Esophagus muscularis mucosa (tissue), 4 donors: ENCODE data around the gene PEX11G. TPM values are rescaled to one million over a fixed set of nuclear protein-coding genes. Genes with fewer than 3 reads are reported as not detected.

Source experiments
- DNase-seq: peaks from one replicate; pipeline ENCODE4 v3.0.0-alpha.2; 2017; ENCODE audit errors: extremely low spot score
- H3K27ac ChIP-seq, 4 donors: fragments of 200-600 bp; sonication (generic); replicated peaks in 1 of 4; 1 replicate in 3 of 4; 2 replicates in 1 of 4; pipeline ENCODE4 v1.5.1; 2016 to 2019; ENCODE audit warnings: mild to moderate bottlenecking in 1 of 4
- H3K27me3 ChIP-seq, 4 donors: fragments of 200-600 bp; sonication (generic); one replicate each; pipeline versions ENCODE4 v1.5.1 to v1.6.0; 2016 to 2019
- H3K36me3 ChIP-seq, 4 donors: fragments of 200-600 bp; sonication (generic); one replicate each; pipeline ENCODE4 v1.5.1; 2016 to 2019
- H3K4me1 ChIP-seq, 4 donors: fragments of 200-600 bp; sonication (generic); one replicate each; pipeline ENCODE4 v1.5.1; 2016 to 2019
- H3K4me3 ChIP-seq, 4 donors: fragments of 200-600 bp; sonication (generic); 1 replicate in 2 of 4; 2 replicates in 2 of 4; pipeline ENCODE4 v1.5.1; 2016 to 2019; ENCODE audit warnings: mild to moderate bottlenecking in 4 of 4, moderate library complexity in 1 of 4
- H3K9me3 ChIP-seq, 4 donors: fragments of 200-600 bp; sonication (generic); 1 replicate in 3 of 4; 2 replicates in 1 of 4; pipeline ENCODE4 v1.5.1; 2016 to 2019
- EP300 ChIP-seq: sonication (generic); formaldehyde crosslinking; IDR thresholded peaks from one replicate; pipeline ENCODE4 v1.6.1; 2017; ENCODE audit warnings: antibody characterized with exemption
- POLR2A ChIP-seq: fragments of 450-650 bp; IDR thresholded peaks from one replicate; pipeline ENCODE4 v1.6.1; 2017; ENCODE audit warnings: antibody characterized with exemption, moderate library complexity, mild to moderate bottlenecking, low read depth
- POLR2AphosphoS5 ChIP-seq, 2 donors: sonication (generic); formaldehyde crosslinking; IDR thresholded peaks; one replicate each; pipeline ENCODE4 v1.6.1; 2017; ENCODE audit warnings: antibody characterized with exemption in 2 of 2
- WGBS: methylation state at CpG from one replicate; pipeline ENCODE4 v1.1.5; 2018; 5-methylcytosine and 5-hydroxymethylcytosine counted together
- intact Hi-C: fragments of 100-400 bp; cut with DNase I; formaldehyde crosslinking; loops from one replicate; pipeline ENCODE4 v1.15.1; 2023
- total RNA-seq, 4 donors: library from RNA; depleted of rRNA; stranded (reverse); fragments of >200 nt; gene quantifications; one replicate each; pipeline versions ENCODE4 v1.1.0 to v1.2.1, GENCODE V29; 2016
- TF ChIP-seq, protein P1 (sequence below), 3 experiments: fragments of 200-600 bp in 2 of 3; fragments of 450-650 bp in 1 of 3; sonication (generic) in 2 of 3; IDR thresholded peaks; one replicate each; pipeline ENCODE4 v1.5.1; 2017 to 2019; ENCODE audit warnings: antibody characterized with exemption in 3 of 3, mild to moderate bottlenecking in 2 of 3, moderate library complexity in 1 of 3

PEX11G gene
- total RNA-seq, 4 donors from 2014 or later: 1.7 to 5.3 (median 3.7) TPM

DNA sequence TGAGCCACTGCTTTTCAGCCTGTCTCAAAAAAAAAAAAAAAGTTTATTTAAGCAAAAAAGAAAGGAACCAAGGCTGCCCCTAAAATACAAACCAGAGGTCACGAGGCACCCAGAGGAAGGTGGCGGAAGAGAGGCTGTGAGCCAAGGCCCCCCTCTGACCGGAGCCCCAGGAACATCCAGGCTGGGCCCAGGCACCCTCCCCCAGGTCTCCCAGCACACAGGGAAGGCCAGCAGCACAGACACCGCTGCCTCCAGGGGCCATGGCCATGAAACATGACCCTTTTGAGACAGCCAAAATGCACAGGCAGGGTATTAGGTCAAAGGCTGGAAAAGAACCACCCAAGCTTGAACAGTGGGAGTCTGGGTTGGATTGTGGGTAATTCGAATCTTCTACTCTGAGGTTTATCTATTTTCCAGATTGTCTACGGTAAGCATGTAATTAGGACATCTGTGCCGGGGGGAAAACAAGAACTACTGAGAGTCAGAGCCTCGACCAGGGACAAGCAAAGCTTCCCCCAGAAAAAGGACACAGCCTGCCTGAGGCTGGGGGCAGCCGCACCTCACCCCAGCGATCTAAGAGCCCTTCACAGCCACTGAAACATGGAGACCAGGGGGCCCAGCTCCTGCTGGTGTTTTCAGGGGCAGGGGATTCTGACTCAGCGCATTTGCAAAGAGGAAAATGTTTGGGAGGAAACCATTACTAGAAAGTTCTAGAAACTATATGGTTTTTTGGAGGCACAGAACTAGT is 8.4 kb downstream of the PEX11G start:
- Histone ChIP-seq H3K9me3 (no peaks in the 10 kb centered on the region), H3K4me1 (peaks cover 7 to 33% (median 30%) of the 10 kb centered on the region in 4 donors), H3K36me3 (peaks cover 0 to 17% (median 0%) of the 10 kb centered on the region in 4 donors), H3K27ac (peak overlapping the region in 3 of 4 donors; percentile 26 to 28 (median 27)), H3K27me3 (no peaks in the 10 kb centered on the region), H3K4me3 (no peak overlapping the region)
- WGBS: 77% methylated on average over 11 of the region's 11 CpGs
- no peak for DNase-seq
- intact Hi-C loops: no loop called here
- no peak for TF ChIP-seq EP300
- no peak for TF ChIP-seq POLR2A
- TF ChIP-seq, protein P1, sequence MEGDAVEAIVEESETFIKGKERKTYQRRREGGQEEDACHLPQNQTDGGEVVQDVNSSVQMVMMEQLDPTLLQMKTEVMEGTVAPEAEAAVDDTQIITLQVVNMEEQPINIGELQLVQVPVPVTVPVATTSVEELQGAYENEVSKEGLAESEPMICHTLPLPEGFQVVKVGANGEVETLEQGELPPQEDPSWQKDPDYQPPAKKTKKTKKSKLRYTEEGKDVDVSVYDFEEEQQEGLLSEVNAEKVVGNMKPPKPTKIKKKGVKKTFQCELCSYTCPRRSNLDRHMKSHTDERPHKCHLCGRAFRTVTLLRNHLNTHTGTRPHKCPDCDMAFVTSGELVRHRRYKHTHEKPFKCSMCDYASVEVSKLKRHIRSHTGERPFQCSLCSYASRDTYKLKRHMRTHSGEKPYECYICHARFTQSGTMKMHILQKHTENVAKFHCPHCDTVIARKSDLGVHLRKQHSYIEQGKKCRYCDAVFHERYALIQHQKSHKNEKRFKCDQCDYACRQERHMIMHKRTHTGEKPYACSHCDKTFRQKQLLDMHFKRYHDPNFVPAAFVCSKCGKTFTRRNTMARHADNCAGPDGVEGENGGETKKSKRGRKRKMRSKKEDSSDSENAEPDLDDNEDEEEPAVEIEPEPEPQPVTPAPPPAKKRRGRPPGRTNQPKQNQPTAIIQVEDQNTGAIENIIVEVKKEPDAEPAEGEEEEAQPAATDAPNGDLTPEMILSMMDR (IDR thresholded peaks at IDR 0.05): no peak
- no peak for TF ChIP-seq POLR2AphosphoS5 (IDR thresholded peaks at IDR 0.05)

DNA sequence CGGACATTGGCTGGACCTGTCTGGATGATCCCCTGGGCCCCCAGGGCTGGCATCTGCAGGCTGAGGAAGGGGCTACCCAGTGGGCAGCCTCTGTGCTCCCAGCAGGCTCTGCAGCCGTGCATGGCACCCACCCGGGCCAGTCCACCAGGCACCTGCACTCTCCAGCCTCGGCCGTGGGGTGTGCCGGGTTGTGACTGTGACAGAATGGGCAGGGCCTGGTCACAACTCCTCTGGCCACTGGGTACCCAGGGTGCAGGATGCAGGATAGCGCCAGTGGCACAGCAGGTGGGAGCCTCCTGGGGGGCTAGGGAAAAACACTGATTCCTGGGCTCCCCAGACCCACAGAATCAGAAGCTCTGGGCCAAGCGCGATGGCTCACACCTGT is 10.0 kb downstream of the PEX11G start:
- no peak for DNase-seq
- Histone ChIP-seq H3K27ac (no peak overlapping the region), H3K36me3 (peaks cover 0 to 4% (median 0%) of the 10 kb centered on the region in 4 donors), H3K4me1 (peaks cover 7 to 33% (median 30%) of the 10 kb centered on the region in 4 donors), H3K27me3 (no peaks in the 10 kb centered on the region), H3K9me3 (no peaks in the 10 kb centered on the region), H3K4me3 (no peak overlapping the region)
- TF ChIP-seq, protein P1 (IDR thresholded peaks at IDR 0.05): no peak
- TF ChIP-seq EP300: no peak
- TF ChIP-seq POLR2AphosphoS5 (IDR thresholded peaks at IDR 0.05): no peak
- TF ChIP-seq POLR2A: no peak
- WGBS: 100% methylated on average over 1 of the region's 9 CpGs
- intact Hi-C loops: no loop called here

- Histone ChIP-seq H3K4me1 (peaks cover 6 to 32% (median 27%) of the 10 kb centered on the region in 4 donors), H3K4me3 (no peak overlapping the region), H3K27me3 (no peaks in the 10 kb centered on the region), H3K36me3 (peaks cover 0 to 4% (median 0%) of the 10 kb centered on the region in 4 donors), H3K27ac (no peak overlapping the region), H3K9me3 (no peaks in the 10 kb centered on the region)
- intact Hi-C loops: no loop called here
- 64% methylated on average over 19 of the region's 26 CpGs for WGBS
- TF ChIP-seq POLR2A: no peak
- TF ChIP-seq, protein P1 (IDR thresholded peaks at IDR 0.05): no peak
- TF ChIP-seq EP300: no peak
- TF ChIP-seq POLR2AphosphoS5 (IDR thresholded peaks at IDR 0.05): peak in 1 of 2 donors; percentile 35
- DNase-seq: no peak
Measured at GRCh38 chr19:7478173-7478842, 10.5 kb downstream of the PEX11G start.

- Histone ChIP-seq H3K27ac (no peak overlapping the region), H3K27me3 (no peaks in the 10 kb centered on the region), H3K36me3 (peaks cover 0 to 5% (median 0%) of the 10 kb centered on the region in 4 donors), H3K4me3 (no peak overlapping the region), H3K9me3 (no peaks in the 10 kb centered on the region), H3K4me1 (peaks cover 2 to 27% (median 21%) of the 10 kb centered on the region in 4 donors)
- intact Hi-C loops: no loop called here
- WGBS: 89% methylated on average over 10 of the region's 10 CpGs
- no peak for TF ChIP-seq EP300
- TF ChIP-seq, protein P1 (IDR thresholded peaks at IDR 0.05): no peak
- TF ChIP-seq POLR2A: no peak
- TF ChIP-seq POLR2AphosphoS5 (IDR thresholded peaks at IDR 0.05): no peak
- no peak for DNase-seq
Measured at GRCh38 chr19:7477758-7478157, 11.1 kb downstream of the PEX11G start.
